AG04449 (cell line): Measurements from ENCODE around the gene CPNE9.

ENCODE experiments used
- CTCF ChIA-PET: fragments of 350-600 bp; formaldehyde crosslinking; extraction: SDS; loops from one replicate; lab custom pipeline; 2021; ENCODE audit warnings: antibody characterized with exemption; lab: Yijun Ruan, JAX
- POLR2A ChIA-PET: fragments of 400-600, 350-600 bp; formaldehyde crosslinking; extraction: SDS; loops from one replicate; lab custom pipeline; 2020; ENCODE audit warnings: antibody characterized with exemption, inconsistent platforms; lab: Yijun Ruan, JAX
- DNase-seq: peaks from one replicate; pipeline ENCODE4 v3.0.0-alpha.2; 2010; ENCODE audit warnings: low read depth, low spot score
- H3K4me3 ChIP-seq: 2 replicates; pipeline ENCODE4 v1.5.1; 2011; ENCODE audit warnings: low read depth, mild to moderate bottlenecking, control low read depth, low read length
- CTCF ChIP-seq: IDR thresholded peaks from one replicate; pipeline ENCODE4 v1.5.1; 2011; ENCODE audit warnings: mild to moderate bottlenecking, moderate library complexity, low read length, control low read depth, inconsistent platforms; ENCODE audit not compliant: insufficient read depth; ENCODE audit errors: missing control alignments

Gene CPNE9

GRCh38 chr3:9669720-9670432 is 33.8 kb upstream of the CPNE9 start:
- ChIA-PET CTCF (interaction anchor here (1.2 kb wide), 1 partner anchor 166 kb away, joined by 5 read pairs; no protein-coding TSS in a partner anchor), POLR2A (interaction anchor here (0.6 to 1.0 kb wide), 2 partner anchors 249 to 307 kb away, joined by 3 read pairs; partner anchors contain the start of gene THUMPD3)
- no peak overlapping the region for H3K4me3 ChIP-seq
- peak; percentile 14 for DNase-seq
- TF ChIP-seq CTCF: no peak

GRCh38 chr3:9673082-9673481 is 30.6 kb upstream of the CPNE9 start:
- no peak overlapping the region for H3K4me3 ChIP-seq
- no peak for DNase-seq
- no peak for TF ChIP-seq CTCF
- CTCF ChIA-PET: interaction anchor here (1.2 kb wide), 1 partner anchor 27 kb away, joined by 3 read pairs; no protein-coding TSS in a partner anchor
- POLR2A ChIA-PET: interaction anchor here (0.5 kb wide), 1 partner anchor 14 kb away, joined by 3 read pairs; no protein-coding TSS in a partner anchor

- CTCF ChIA-PET: no interaction called here
- no peak for TF ChIP-seq CTCF
- DNase-seq: no peak
- POLR2A ChIA-PET: interaction anchor here (0.5 kb wide), 1 partner anchor 15 kb away, joined by 3 read pairs; no protein-coding TSS in a partner anchor
- no peak overlapping the region for H3K4me3 ChIP-seq
These were observed 29.9 kb upstream of the CPNE9 start for GRCh38 chr3:9673752-9674151.

- DNase-seq: no peak
- CTCF ChIA-PET: interaction anchor here (1.3 kb wide), 1 partner anchor 322 kb away, joined by 3 read pairs; no protein-coding TSS in a partner anchor
- no peak for TF ChIP-seq CTCF
- POLR2A ChIA-PET: no interaction called here
- no peak overlapping the region for H3K4me3 ChIP-seq
These were observed 27.8 kb upstream of the CPNE9 start for GRCh38 chr3:9675736-9676290.

- CTCF ChIA-PET: interaction anchor here (1.1 kb wide), 1 partner anchor 13 kb away, joined by 4 read pairs; no protein-coding TSS in a partner anchor
- POLR2A ChIA-PET: no interaction called here
These were observed 26.8 kb upstream of the CPNE9 start for GRCh38 chr3:9676785-9677184.

More at GRCh38 chr3:9676785-9677184, 26.8 kb upstream of the CPNE9 start:
- TF ChIP-seq CTCF: no peak
- no peak overlapping the region for H3K4me3 ChIP-seq
- DNase-seq: no peak
